Gastroesophageal sphincter (tissue), 4 donors: ENCODE data around the gene INPP5A. TPM values are rescaled to one million over a fixed set of nuclear protein-coding genes. Genes with fewer than 3 reads are reported as not detected.
"Not testable (repeated sequence)": the region's sequence is repeated elsewhere in the genome, so short reads cannot be mapped to it uniquely, and the experiment has no call there.

Experiments
- ATAC-seq: fragments of 150-250 bp; one replicate; pipeline ENCODE4 v1.9.1; 2016; ENCODE audit warnings: mild to moderate bottlenecking, moderate library complexity
- H3K27ac ChIP-seq, 4 donors: fragments of 200-600 bp; sonication (generic) in 3 of 4; 1 replicate in 3 of 4; 2 replicates in 1 of 4; pipeline ENCODE4 v1.5.1; 2016 to 2019
- H3K27me3 ChIP-seq: fragments of 200-600 bp; sonication (generic); one replicate; pipeline ENCODE4 v1.5.1; 2019
- H3K36me3 ChIP-seq, 2 donors: fragments of 200-600 bp; sonication (generic); one replicate each; pipeline ENCODE4 v1.5.1; 2019; ENCODE audit warnings: control low read depth in 1 of 2
- H3K4me1 ChIP-seq, 3 donors: fragments of 200-600 bp; sonication (generic); 1 replicate in 2 of 3; 2 replicates in 1 of 3; pipeline ENCODE4 v1.5.1; 2016 to 2019; ENCODE audit warnings: control low read depth in 2 of 3
- H3K4me3 ChIP-seq, 2 donors: fragments of 200-600 bp; sonication (generic); one replicate each; pipeline ENCODE4 v1.5.1; 2019; ENCODE audit warnings: mild to moderate bottlenecking in 1 of 2, moderate library complexity in 1 of 2
- H3K9me3 ChIP-seq, 3 donors: fragments of 200-600 bp; sonication (generic); one replicate each; pipeline ENCODE4 v1.5.1; 2017 to 2019; ENCODE audit warnings: control low read depth in 2 of 3
- CTCF ChIP-seq, 4 experiments: fragments of 200-600 bp in 2 of 4; fragments of 450-650 bp in 2 of 4; sonication (generic) in 1 of 4; IDR thresholded peaks; one replicate each; pipeline ENCODE4 v1.5.1; 2017 to 2019; ENCODE audit warnings: antibody characterized with exemption in 4 of 4, mild to moderate bottlenecking in 2 of 4, moderate library complexity in 2 of 4
- EP300 ChIP-seq: sonication (generic); formaldehyde crosslinking; IDR thresholded peaks from one replicate; pipeline ENCODE4 v1.6.1; 2017; ENCODE audit warnings: antibody characterized with exemption, mild to moderate bottlenecking
- POLR2A ChIP-seq, 2 donors: fragments of 450-650 bp; IDR thresholded peaks; one replicate each; pipeline ENCODE4 v1.6.1; 2017; ENCODE audit warnings: antibody characterized with exemption in 2 of 2, mild to moderate bottlenecking in 2 of 2, moderate library complexity in 1 of 2
- POLR2AphosphoS5 ChIP-seq: sonication (generic); formaldehyde crosslinking; IDR thresholded peaks from one replicate; pipeline ENCODE4 v1.6.1; 2017; ENCODE audit warnings: antibody characterized with exemption
- WGBS, 2 donors: methylation state at CpG; one replicate each; pipeline ENCODE4 v1.1.5; 2018; ENCODE audit warnings: low coverage in 1 of 2; 5-methylcytosine and 5-hydroxymethylcytosine counted together
- total RNA-seq, 4 donors: library from RNA; depleted of rRNA; stranded (reverse); fragments of >200 nt; gene quantifications; one replicate each; pipeline ENCODE4 v1.1.0, GENCODE V29; 2016

INPP5A gene
- total RNA-seq, 4 donors from 2014 or later: 111 to 288 (median 215) TPM

- no peak for ATAC-seq
- 74 to 87% methylated on average over 3 to 4 of the region's 6 CpGs for WGBS, 2 donors
- TF ChIP-seq POLR2AphosphoS5 (no peak), CTCF (IDR thresholded peaks at IDR 0.05) (no peak), EP300 (no peak), POLR2A (IDR thresholded peaks at IDR 0.05) (no peak)
- Histone ChIP-seq H3K36me3 (peaks cover 0 to 75% of the 10 kb centered on the region in 2 donors), H3K27me3 (no peaks in the 10 kb centered on the region), H3K9me3 (no peaks in the 10 kb centered on the region), H3K4me3 (no peak overlapping the region), H3K4me1 (peaks cover 0 to 16% (median 0%) of the 10 kb centered on the region in 3 donors), H3K27ac (no peak overlapping the region)
Measured at GRCh38 chr10:132740588-132740987, 203.0 kb downstream of the INPP5A start.

GRCh38 chr10:132742167-132742836, 204.7 kb downstream of the INPP5A start:
- no peak overlapping the region for H3K27ac ChIP-seq

GRCh38 chr10:132742837-132743194, 205.2 kb downstream of the INPP5A start:
- 75 to 79% methylated on average over 3 to 8 of the region's 12 CpGs for WGBS, 2 donors
- Histone ChIP-seq H3K4me1 (peaks cover 0 to 31% (median 0%) of the 10 kb centered on the region in 3 donors), H3K27ac (no peak overlapping the region), H3K27me3 (no peaks in the 10 kb centered on the region), H3K4me3 (no peak overlapping the region), H3K36me3 (peaks cover 0 to 58% of the 10 kb centered on the region in 2 donors), H3K9me3 (no peaks in the 10 kb centered on the region)
- TF ChIP-seq CTCF (IDR thresholded peaks at IDR 0.05) (no peak), POLR2A (IDR thresholded peaks at IDR 0.05) (no peak), EP300 (no peak), POLR2AphosphoS5 (no peak)
- ATAC-seq: no peak

More at GRCh38 chr10:132742167-132742836, 204.7 kb downstream of the INPP5A start:
- ATAC-seq: no peak
- TF ChIP-seq EP300 (no peak), POLR2AphosphoS5 (no peak), POLR2A (IDR thresholded peaks at IDR 0.05) (no peak), CTCF (IDR thresholded peaks at IDR 0.05) (no peak)
- Histone ChIP-seq H3K9me3 (no peaks in the 10 kb centered on the region), H3K4me3 (no peak overlapping the region), H3K36me3 (peaks cover 0 to 58% of the 10 kb centered on the region in 2 donors), H3K27me3 (no peaks in the 10 kb centered on the region), H3K4me1 (peaks cover 0 to 28% (median 0%) of the 10 kb centered on the region in 3 donors)
- WGBS, 2 donors: 89 to 91% methylated on average over 4 to 13 of the region's 27 CpGs

- ATAC-seq, H3K27ac ChIP-seq, H3K4me3 ChIP-seq, H3K27me3 ChIP-seq, H3K9me3 ChIP-seq: not testable (repeated sequence)
- Histone ChIP-seq H3K4me1 (peaks cover 0 to 35% (median 0%) of the 10 kb centered on the region in 3 donors), H3K36me3 (peaks cover 0 to 57% of the 10 kb centered on the region in 2 donors)
- 60 to 75% methylated on average over 1 to 7 of the region's 30 CpGs for WGBS, 2 donors
Measured at GRCh38 chr10:132743196-132743924, 205.8 kb downstream of the INPP5A start.

- Histone ChIP-seq H3K27me3 (no peaks in the 10 kb centered on the region), H3K9me3 (no peaks in the 10 kb centered on the region), H3K36me3 (peaks cover 0 to 58% of the 10 kb centered on the region in 2 donors), H3K4me3 (no peak overlapping the region), H3K4me1 (peaks cover 0 to 35% (median 0%) of the 10 kb centered on the region in 3 donors), H3K27ac (no peak overlapping the region)
- ATAC-seq: no peak
- no peak for TF ChIP-seq CTCF (IDR thresholded peaks at IDR 0.05)
- no peak for TF ChIP-seq POLR2A (IDR thresholded peaks at IDR 0.05)
- no peak for TF ChIP-seq EP300
- TF ChIP-seq POLR2AphosphoS5: no peak
- 91% methylated on average over 11 of the region's 18 CpGs; no CpG with 5 or more reads in 1 of the 2 donors for WGBS, 2 donors
Measured at GRCh38 chr10:132743925-132744490, 206.4 kb downstream of the INPP5A start.
